Upper lobe of right lung (tissue), 1 donor: ENCODE measurements around the gene ABHD12B. TPM values are rescaled to one million over a fixed set of nuclear protein-coding genes. Genes with fewer than 3 reads are reported as not detected.
"Not testable (repeated sequence)": the region's sequence is repeated elsewhere in the genome, so short reads cannot be mapped to it uniquely, and the experiment has no call there.

Experiments
- ATAC-seq: fragments of 200-7000 bp; cut with Tn5 transposase; one replicate; pipeline ENCODE4 v1.9.1; 2020; ENCODE audit warnings: mild to moderate bottlenecking, moderate library complexity
- DNase-seq: peaks from one replicate; pipeline ENCODE4 v3.0.0-alpha.2; 2020
- H3K27ac ChIP-seq: fragments of 200-600 bp; one replicate; pipeline ENCODE4 v1.8.0; 2022
- H3K27me3 ChIP-seq: fragments of 200-600 bp; one replicate; pipeline ENCODE4 v1.8.0; 2022; ENCODE audit warnings: mild to moderate bottlenecking
- H3K36me3 ChIP-seq: fragments of 200-600 bp; one replicate; pipeline ENCODE4 v1.8.0; 2022
- H3K4me1 ChIP-seq: fragments of 200-600 bp; one replicate; pipeline ENCODE4 v1.8.0; 2022
- H3K4me3 ChIP-seq: fragments of 200-600 bp; one replicate; pipeline ENCODE4 v1.8.0; 2022; ENCODE audit warnings: mild to moderate bottlenecking
- H3K9me3 ChIP-seq: fragments of 200-600 bp; one replicate; pipeline ENCODE4 v1.8.0; 2022
- intact Hi-C: fragments of 100-400 bp; cut with DNase I; formaldehyde crosslinking; loops from one replicate; pipeline ENCODE4 v1.11.0; 2022
- total RNA-seq: library from RNA; stranded (reverse); fragmentation: NEBNext Ultra II Directional; extraction: Animal tissue kit (Norgen Biotek cat#: 25700); gene quantifications from one replicate; pipeline ENCODE4 v1.2.1, GENCODE V29; 2021
- TF ChIP-seq, protein P1 (sequence below): fragments of 200-600 bp; IDR thresholded peaks from one replicate; pipeline ENCODE4 v1.8.0; 2022; ENCODE audit warnings: antibody characterized with exemption
- donor health status: DM: no; HTN: yes; CAD: no; lungs with severe emphysema.

Gene ABHD12B
- total RNA-seq, 1 donor from 2014 or later: 0.43 TPM

DNA sequence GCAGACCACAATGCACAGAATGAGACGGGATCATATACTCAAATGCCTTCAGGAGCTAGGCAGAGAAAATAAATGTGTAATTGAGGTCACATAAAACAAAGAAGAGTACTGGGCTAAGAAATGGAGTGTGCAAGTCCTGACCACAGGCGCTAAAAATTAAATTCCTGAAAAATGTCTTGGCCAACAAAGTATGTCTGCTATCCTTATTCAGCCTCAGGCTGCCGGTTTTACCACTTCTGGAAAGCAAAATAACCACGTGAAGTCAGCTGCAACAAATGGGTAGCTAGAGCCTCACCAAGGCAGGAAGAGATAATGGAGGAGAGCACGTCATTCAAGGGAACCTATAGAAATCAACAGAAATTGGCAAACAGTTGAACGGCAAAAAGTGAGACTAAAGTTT, 69.3 kb downstream of the ABHD12B start:
- Histone ChIP-seq H3K27me3 (no peaks in the 10 kb centered on the region), H3K4me3 (no peak overlapping the region), H3K9me3 (no peaks in the 10 kb centered on the region), H3K36me3 (no peaks in the 10 kb centered on the region), H3K4me1 (peaks cover 16% of the 10 kb centered on the region), H3K27ac (no peak overlapping the region)
- ATAC-seq: no peak
- TF ChIP-seq, protein P1, sequence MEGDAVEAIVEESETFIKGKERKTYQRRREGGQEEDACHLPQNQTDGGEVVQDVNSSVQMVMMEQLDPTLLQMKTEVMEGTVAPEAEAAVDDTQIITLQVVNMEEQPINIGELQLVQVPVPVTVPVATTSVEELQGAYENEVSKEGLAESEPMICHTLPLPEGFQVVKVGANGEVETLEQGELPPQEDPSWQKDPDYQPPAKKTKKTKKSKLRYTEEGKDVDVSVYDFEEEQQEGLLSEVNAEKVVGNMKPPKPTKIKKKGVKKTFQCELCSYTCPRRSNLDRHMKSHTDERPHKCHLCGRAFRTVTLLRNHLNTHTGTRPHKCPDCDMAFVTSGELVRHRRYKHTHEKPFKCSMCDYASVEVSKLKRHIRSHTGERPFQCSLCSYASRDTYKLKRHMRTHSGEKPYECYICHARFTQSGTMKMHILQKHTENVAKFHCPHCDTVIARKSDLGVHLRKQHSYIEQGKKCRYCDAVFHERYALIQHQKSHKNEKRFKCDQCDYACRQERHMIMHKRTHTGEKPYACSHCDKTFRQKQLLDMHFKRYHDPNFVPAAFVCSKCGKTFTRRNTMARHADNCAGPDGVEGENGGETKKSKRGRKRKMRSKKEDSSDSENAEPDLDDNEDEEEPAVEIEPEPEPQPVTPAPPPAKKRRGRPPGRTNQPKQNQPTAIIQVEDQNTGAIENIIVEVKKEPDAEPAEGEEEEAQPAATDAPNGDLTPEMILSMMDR: no peak
- no peak for DNase-seq
- intact Hi-C loops: no loop called here

DNA sequence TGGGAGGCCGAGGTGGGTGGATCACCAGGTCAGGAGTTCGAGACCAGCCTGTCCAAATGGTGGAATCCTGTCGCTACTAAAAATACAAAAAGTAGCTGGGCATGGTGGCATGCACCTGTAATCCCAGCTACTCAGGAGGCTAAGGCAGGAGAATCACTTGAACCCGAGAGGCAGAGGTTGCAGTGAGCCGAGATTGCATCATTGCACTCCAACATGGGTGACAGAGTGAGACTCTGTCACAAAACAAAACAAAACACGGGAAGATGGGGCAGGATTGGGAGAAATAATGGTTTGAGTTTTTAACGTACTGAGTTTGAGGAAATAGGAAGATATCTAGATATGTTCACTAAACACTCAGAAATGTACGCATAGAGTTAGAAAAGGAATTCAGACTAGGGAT, 69.8 kb downstream of the ABHD12B start:
- H3K36me3 ChIP-seq, H3K27ac ChIP-seq, H3K4me3 ChIP-seq, ATAC-seq, intact Hi-C loops, H3K27me3 ChIP-seq, DNase-seq, H3K9me3 ChIP-seq: not testable (repeated sequence)
- peaks cover 16% of the 10 kb centered on the region for H3K4me1 ChIP-seq

DNA sequence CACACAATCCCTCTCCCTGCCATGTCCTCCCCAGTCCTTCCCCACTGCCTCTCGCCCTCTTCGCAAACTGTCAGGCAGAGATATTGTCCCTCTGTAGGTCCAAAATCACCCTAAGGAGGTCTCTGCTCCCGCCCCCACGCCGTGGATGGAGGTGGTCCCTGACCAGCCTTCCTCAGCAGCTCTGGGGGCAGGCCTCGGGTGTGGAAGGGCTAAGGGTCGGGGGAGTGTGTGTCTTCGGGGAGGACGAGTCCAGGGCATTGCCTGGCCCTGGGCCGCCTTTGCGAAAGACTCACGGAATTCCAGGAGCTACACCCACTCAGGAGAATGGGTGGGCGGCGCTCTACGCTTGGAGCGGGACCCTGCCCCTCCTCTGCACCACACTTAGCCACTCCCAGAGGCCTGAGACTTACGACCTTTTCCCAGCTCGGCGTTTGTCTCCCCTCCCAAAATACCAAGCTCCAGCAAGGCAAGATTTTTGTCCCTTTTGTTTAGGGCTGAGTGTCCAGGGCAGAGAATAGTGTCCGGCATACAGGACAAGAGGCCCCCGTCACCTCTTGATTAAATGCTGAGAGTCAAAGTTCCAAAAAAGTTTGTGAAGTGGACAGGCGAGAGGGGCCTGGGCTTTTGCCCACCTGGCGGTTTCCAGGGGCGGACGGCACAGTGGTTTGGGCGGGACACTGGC, 71.5 kb downstream of the ABHD12B start:
- Histone ChIP-seq H3K9me3 (no peaks in the 10 kb centered on the region), H3K4me1 (peaks cover 12% of the 10 kb centered on the region), H3K27ac (peak overlapping the region; percentile 75), H3K36me3 (no peaks in the 10 kb centered on the region), H3K27me3 (no peaks in the 10 kb centered on the region), H3K4me3 (peak overlapping the region; percentile 67)
- intact Hi-C loops: no loop called here
- TF ChIP-seq, protein P1: no peak
- DNase-seq (peak; percentile 79), ATAC-seq (peak; percentile 70)

DNA sequence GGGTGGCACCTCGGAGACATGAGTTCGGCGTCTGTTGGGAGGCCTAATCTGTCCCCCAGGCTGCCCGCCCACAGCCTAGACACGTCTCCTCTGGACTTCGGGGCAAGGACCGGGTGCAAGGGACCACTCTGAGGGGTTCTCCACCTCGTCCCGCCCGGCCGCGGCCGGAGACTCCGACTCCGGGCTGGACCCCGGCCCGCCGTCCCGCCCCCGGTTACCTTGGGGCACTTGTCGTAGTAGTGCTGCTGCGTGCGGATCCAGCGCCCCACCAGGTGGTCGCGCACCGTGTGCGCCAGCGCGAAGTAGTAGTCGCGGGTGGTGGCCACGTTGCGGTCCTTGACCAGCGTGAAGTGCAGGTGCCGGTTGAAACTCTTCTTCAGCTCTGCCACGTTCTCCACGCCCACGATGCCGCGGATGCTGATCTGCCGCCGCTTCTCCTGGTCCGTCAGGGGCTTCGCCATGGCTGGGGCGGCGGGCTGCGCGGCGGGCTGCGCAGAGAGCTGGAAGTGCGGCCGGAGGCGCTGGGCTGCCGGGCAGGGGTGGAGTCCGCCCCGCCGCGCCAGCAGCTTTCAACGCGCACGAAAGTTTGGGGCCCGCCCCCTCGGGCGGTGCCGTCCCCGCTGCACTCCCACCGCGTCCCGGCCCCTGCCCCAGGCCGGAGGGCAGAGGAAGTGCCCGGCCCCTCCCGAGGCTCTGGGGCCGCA, 72.2 kb downstream of the ABHD12B start, which contains the start of gene PYGL:
Gene PYGL (minus strand): TSS at position 541 of the 704 bp plus-strand sequence. CDS start 80 bp downstream, at position 461.
- TF ChIP-seq, protein P1: no peak
- Histone ChIP-seq H3K9me3 (no peaks in the 10 kb centered on the region), H3K4me3 (peak within 1 kb of the TSS; percentile 67), H3K36me3 (no peaks in the 10 kb centered on the region), H3K27ac (peak within 1 kb of the TSS; percentile 75), H3K27me3 (no peaks in the 10 kb centered on the region), H3K4me1 (peaks cover 12% of the 10 kb centered on the region)
- ATAC-seq (peak; percentile 97), DNase-seq (peak; percentile 92)
- intact Hi-C loops: no loop called here

DNA sequence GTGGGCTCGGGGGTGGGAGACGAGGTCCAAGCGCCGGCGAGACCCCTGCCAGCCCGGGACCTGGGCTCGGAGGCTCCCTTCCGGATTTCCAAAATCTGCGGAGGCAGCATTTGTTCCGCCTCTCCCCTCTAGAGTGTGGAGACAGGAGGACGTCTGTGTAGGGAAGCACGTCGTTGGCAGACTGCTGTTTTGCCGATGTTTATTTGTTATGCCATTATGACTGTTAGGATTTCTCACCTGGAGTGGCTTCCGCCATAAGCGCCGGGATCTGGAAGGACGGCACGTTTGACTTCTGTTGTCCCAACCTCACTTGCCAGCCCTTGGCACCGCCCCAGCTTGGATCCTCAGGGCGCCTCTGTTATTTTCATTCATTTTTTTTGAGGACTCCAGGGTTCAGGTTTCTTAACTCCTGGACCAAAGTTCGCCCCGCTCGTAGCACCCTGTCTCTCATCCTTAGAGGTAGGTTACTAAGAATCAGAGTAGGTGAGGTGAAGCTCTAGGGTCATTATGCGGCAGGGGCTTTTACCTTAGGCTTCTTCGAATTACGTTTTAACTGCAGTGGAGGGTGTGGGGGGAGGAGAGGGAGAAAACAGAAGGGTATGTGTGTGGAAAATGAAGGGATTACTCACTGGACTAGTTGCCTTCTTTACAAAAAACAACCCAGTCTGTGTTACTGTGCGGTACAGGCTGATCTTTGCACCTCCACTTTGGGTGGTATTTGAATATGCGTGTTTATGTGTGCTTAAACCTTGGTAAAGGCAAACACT, 73.0 kb downstream of the ABHD12B start:
- DNase-seq: peak; percentile 79
- Histone ChIP-seq H3K4me1 (peaks cover 12% of the 10 kb centered on the region), H3K36me3 (no peaks in the 10 kb centered on the region), H3K27me3 (no peaks in the 10 kb centered on the region), H3K27ac (peak overlapping the region; percentile 75), H3K4me3 (peak overlapping the region; percentile 67), H3K9me3 (no peaks in the 10 kb centered on the region)
- peak; percentile 75 for ATAC-seq
- TF ChIP-seq, protein P1: no peak
- intact Hi-C loops: no loop called here
